Measurements from ENCODE around the gene ID4.

ID4 gene, protein sequence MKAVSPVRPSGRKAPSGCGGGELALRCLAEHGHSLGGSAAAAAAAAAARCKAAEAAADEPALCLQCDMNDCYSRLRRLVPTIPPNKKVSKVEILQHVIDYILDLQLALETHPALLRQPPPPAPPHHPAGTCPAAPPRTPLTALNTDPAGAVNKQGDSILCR

DNA sequence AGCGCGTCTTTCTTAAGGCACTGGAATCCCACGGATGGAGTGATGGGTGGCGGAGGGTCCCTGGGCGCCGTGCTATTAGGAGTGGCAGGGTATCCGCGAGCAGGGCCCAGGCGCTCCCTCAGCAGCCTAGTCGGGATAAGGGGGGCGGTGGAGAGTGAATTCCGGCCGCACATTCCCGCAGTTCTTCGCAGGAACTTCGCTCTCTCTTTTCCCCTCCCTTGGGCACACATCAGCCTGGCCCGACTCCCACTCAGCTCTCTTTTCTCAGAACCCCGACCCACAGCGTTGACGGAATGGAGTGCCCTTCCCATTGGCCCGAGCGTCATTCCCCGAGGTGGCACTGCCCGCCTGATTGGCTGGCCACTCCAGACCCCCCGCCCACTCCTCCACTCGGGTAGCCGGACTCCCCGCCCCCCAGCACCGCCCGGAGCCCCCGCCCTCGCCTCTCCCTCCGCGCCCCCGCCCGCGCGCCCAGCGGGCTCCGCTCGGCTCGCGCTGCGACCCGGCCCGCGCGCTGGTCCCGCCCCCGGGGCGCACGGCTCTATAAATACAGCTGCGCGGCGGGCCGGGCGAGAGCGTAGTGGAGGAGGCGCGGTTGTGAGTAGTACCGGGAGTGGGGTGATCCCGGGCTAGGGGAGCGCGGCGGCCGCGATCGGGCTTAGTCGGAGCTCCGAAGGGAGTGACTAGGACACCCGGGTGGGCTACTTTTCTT is at the start of gene ID4:
Gene ID4 (plus strand): TSS at position 572 of the 712 bp plus-strand sequence. CDS start 385 bp downstream, outside the sequence.
- Histone ChIP-seq H3K27ac (ENCODE audit: low read length) (no peak within 1 kb of the TSS), H2AFZ (ENCODE audit: low read length) (no peak within 1 kb of the TSS), H3F3A (ENCODE audit: insufficient read depth, low read length) (no peaks in the 10 kb centered on the region), H4K20me1 (ENCODE audit: insufficient read depth, low read length) (no peaks in the 10 kb centered on the region), H3K4me3 (ENCODE audit: low read length) (no peak within 1 kb of the TSS), H3K36me3 (replicated peaks; ENCODE audit: insufficient read depth, low read length) (no peaks in the 10 kb centered on the region), H3K4me2 (ENCODE audit: low read depth, low read length) (no peak within 1 kb of the TSS), H3K79me2 (ENCODE audit: low read length) (no peaks in the 10 kb centered on the region), H3K27me3 (replicated peaks; ENCODE audit: insufficient read depth, low read length) (no peaks in the 10 kb centered on the region), H3K9me2 (replicated peaks; ENCODE audit: insufficient read depth, low read length) (no peaks in the 10 kb centered on the region), H3K9ac (ENCODE audit: low read length) (no peak within 1 kb of the TSS), H3K4me1 (ENCODE audit: low read length) (no peaks in the 10 kb centered on the region), H3K9me3 (replicated peaks; ENCODE audit: insufficient read depth, low read length) (no peaks in the 10 kb centered on the region)
- DNase-seq: no peak
- TF ChIP-seq EZH2 (optimal IDR thresholded peaks at IDR 0.05; ENCODE audit: low read depth, low read length) (no peak), EZH2phosphoT487 (IDR thresholded peaks at IDR 0.05; ENCODE audit: low read length) (no peak)
- TF ChIP-seq, protein P1, sequence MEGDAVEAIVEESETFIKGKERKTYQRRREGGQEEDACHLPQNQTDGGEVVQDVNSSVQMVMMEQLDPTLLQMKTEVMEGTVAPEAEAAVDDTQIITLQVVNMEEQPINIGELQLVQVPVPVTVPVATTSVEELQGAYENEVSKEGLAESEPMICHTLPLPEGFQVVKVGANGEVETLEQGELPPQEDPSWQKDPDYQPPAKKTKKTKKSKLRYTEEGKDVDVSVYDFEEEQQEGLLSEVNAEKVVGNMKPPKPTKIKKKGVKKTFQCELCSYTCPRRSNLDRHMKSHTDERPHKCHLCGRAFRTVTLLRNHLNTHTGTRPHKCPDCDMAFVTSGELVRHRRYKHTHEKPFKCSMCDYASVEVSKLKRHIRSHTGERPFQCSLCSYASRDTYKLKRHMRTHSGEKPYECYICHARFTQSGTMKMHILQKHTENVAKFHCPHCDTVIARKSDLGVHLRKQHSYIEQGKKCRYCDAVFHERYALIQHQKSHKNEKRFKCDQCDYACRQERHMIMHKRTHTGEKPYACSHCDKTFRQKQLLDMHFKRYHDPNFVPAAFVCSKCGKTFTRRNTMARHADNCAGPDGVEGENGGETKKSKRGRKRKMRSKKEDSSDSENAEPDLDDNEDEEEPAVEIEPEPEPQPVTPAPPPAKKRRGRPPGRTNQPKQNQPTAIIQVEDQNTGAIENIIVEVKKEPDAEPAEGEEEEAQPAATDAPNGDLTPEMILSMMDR (IDR thresholded peaks at IDR 0.05; ENCODE audit: low read length): no peak

DNA sequence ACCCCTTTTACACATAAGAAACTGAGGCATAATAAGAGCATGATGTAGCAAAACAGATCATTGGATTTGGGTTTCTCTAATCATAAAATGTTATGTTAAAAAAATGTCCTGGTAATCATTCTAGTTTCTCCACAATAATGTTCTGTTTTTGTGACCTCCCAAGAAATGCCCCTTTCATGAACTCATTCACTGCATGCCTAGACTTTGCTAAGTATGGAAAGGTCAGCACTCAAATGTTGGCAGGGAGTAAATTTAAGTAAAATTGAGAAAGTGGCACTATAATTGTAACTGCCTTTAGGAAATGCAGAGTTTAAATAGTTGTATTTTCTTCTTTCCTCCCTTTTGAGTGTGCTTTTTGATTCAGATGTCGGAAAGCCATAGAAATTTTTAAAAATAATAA is 48.5 kb upstream of the ID4 start:
- Histone ChIP-seq H3K36me3 (replicated peaks; ENCODE audit: insufficient read depth, low read length) (no peaks in the 10 kb centered on the region), H3K4me2 (ENCODE audit: low read depth, low read length) (no peak overlapping the region), H3K79me2 (ENCODE audit: low read length) (no peaks in the 10 kb centered on the region), H3K4me1 (ENCODE audit: low read length) (no peaks in the 10 kb centered on the region), H3K27ac (ENCODE audit: low read length) (no peak overlapping the region), H3K4me3 (ENCODE audit: low read length) (no peak overlapping the region), H2AFZ (ENCODE audit: low read length) (no peak overlapping the region), H4K20me1 (ENCODE audit: insufficient read depth, low read length) (no peaks in the 10 kb centered on the region), H3K9me3 (replicated peaks; ENCODE audit: insufficient read depth, low read length) (no peaks in the 10 kb centered on the region), H3K9ac (ENCODE audit: low read length) (no peak overlapping the region), H3K27me3 (replicated peaks; ENCODE audit: insufficient read depth, low read length) (no peaks in the 10 kb centered on the region), H3K9me2 (replicated peaks; ENCODE audit: insufficient read depth, low read length) (no peaks in the 10 kb centered on the region), H3F3A (ENCODE audit: insufficient read depth, low read length) (no peaks in the 10 kb centered on the region)
- no peak for DNase-seq
- TF ChIP-seq EZH2 (optimal IDR thresholded peaks at IDR 0.05; ENCODE audit: low read depth, low read length) (no peak), EZH2phosphoT487 (IDR thresholded peaks at IDR 0.05; ENCODE audit: low read length) (no peak)
- TF ChIP-seq, protein P1 (IDR thresholded peaks at IDR 0.05; ENCODE audit: low read length): no peak

DNA sequence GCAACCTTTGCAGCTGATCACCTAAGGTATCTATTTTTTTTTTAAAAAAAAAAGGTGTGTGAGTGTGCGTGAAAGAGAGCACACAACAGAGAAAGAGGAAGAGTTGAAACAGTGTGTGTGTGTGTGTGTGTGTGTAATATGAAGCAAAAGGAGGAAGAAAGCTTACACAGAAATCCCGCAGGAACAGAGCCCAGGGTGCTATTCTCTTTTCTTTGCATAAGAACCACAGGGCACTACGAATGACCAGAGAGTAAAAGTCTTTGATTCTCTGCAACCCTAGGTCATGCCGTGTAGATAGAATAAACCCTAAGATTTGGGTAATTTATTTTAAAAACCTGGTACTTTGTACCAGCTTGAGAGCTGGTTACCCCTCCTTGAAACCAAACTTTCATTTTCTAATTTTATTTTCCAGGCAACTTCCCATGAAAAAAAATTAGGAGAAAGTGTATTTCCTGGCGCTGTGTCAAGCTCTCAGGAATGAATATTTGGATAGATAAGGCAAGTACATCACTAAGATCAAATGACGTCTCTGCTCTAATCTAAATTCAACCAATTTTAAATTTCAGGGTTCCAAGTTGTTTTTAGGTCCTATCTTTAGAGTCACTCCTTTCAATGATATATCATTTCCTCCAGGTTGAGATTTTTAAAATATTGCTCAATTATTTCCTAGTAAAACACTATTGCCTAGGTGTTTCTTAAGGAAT is 47.9 kb upstream of the ID4 start:
- Histone ChIP-seq H3K27ac (ENCODE audit: low read length) (no peak overlapping the region), H3K9me3 (replicated peaks; ENCODE audit: insufficient read depth, low read length) (no peaks in the 10 kb centered on the region), H3F3A (ENCODE audit: insufficient read depth, low read length) (no peaks in the 10 kb centered on the region), H4K20me1 (ENCODE audit: insufficient read depth, low read length) (no peaks in the 10 kb centered on the region), H3K4me1 (ENCODE audit: low read length) (no peaks in the 10 kb centered on the region), H3K27me3 (replicated peaks; ENCODE audit: insufficient read depth, low read length) (no peaks in the 10 kb centered on the region), H3K36me3 (replicated peaks; ENCODE audit: insufficient read depth, low read length) (no peaks in the 10 kb centered on the region), H2AFZ (ENCODE audit: low read length) (no peak overlapping the region), H3K4me3 (ENCODE audit: low read length) (no peak overlapping the region), H3K79me2 (ENCODE audit: low read length) (no peaks in the 10 kb centered on the region), H3K9ac (ENCODE audit: low read length) (no peak overlapping the region), H3K9me2 (replicated peaks; ENCODE audit: insufficient read depth, low read length) (no peaks in the 10 kb centered on the region), H3K4me2 (ENCODE audit: low read depth, low read length) (no peak overlapping the region)
- TF ChIP-seq, protein P1 (IDR thresholded peaks at IDR 0.05; ENCODE audit: low read length): no peak
- TF ChIP-seq EZH2phosphoT487 (IDR thresholded peaks at IDR 0.05; ENCODE audit: low read length): no peak
- no peak for TF ChIP-seq EZH2 (optimal IDR thresholded peaks at IDR 0.05; ENCODE audit: low read depth, low read length)
- no peak for DNase-seq

All from MM.1S (cell line).